Colonic mucosa (tissue), 4 donors: ENCODE data around the gene ERFE. TPM values are rescaled to one million over a fixed set of nuclear protein-coding genes. Genes with fewer than 3 reads are reported as not detected.

Experiments
- DNase-seq: peaks from one replicate; pipeline ENCODE4 v3.0.0-alpha.2; 2020
- H3K27ac ChIP-seq: fragments of 200-600 bp; one replicate; pipeline ENCODE4 v1.8.0; 2021
- H3K27me3 ChIP-seq: fragments of 200-600 bp; one replicate; pipeline ENCODE4 v1.8.0; 2021
- H3K36me3 ChIP-seq: fragments of 200-600 bp; one replicate; pipeline ENCODE4 v1.8.0; 2021
- H3K4me1 ChIP-seq: fragments of 200-600 bp; one replicate; pipeline ENCODE4 v1.8.0; 2021; ENCODE audit warnings: mild to moderate bottlenecking
- H3K4me3 ChIP-seq: fragments of 200-600 bp; one replicate; pipeline ENCODE4 v1.8.0; 2021
- H3K9ac ChIP-seq, 2 donors: one replicate each; pipeline ENCODE4 v1.7.0; 2013; ENCODE audit warnings: control low read depth in 2 of 2, low read depth in 2 of 2, low read length in 2 of 2
- H3K9me3 ChIP-seq: fragments of 200-600 bp; one replicate; pipeline ENCODE4 v1.8.0; 2021
- CTCF ChIP-seq: fragments of 200-600 bp; IDR thresholded peaks from one replicate; pipeline ENCODE4 v1.8.0; 2022; ENCODE audit warnings: antibody characterized with exemption, mild to moderate bottlenecking
- intact Hi-C: fragments of 100-400 bp; cut with DNase I; formaldehyde crosslinking; loops from one replicate; pipeline ENCODE4 v1.14.1; 2022
- total RNA-seq, 2 donors: library from RNA; stranded (reverse); fragmentation: NEBNext Ultra II Directional in 1 of 2; extraction: Animal tissue kit (Norgen Biotek cat#: 25700) in 1 of 2; gene quantifications; one replicate each; pipeline ENCODE4 v1.2.1, GENCODE V29; 2021
- donor health status: healthy.
- donor health status: DM: no; HTN: no; CAD: no.
- donor health status: DM: no; HTN: no; CAD: no.

Gene ERFE
- total RNA-seq, 2 donors from 2014 or later = 0.50 TPM; not detected in 1

DNA sequence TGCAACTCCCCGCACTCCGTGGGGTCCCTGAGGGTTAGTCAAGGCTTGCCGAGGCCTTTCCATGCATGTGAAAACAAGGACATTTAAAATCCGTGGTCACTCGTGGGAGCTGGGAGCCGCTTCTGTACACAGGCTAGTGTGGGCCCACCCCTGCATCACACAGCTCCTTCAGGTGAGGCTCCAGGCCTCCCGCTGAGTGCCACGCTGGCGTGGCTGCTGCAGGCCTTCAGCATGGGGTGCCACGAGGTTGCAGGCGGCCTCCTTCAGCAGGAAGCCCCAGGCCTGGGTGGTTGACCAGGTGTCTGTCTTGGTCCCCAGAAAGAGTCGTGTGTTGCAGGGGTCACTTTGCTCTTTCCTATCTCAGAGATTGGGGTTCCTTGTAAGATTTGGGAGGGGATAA is 13.7 kb upstream of the ERFE start:
- TF ChIP-seq CTCF = no peak

GRCh38 chr2:238145851-238146250 is 12.9 kb upstream of the ERFE start:
- H3K27ac ChIP-seq = no peak overlapping the region

More for the DNA sequence above, 13.7 kb upstream of the ERFE start:
- H3K9me3 ChIP-seq = no peaks in the 10 kb centered on the region
- peaks cover 7% of the 10 kb centered on the region for H3K4me1 ChIP-seq
- H3K9ac ChIP-seq = no peak overlapping the region
- intact Hi-C loops = no loop called here
- H3K36me3 ChIP-seq = no peaks in the 10 kb centered on the region
- DNase-seq = no peak
- H3K27me3 ChIP-seq = no peaks in the 10 kb centered on the region
- no peak overlapping the region for H3K4me3 ChIP-seq
- H3K27ac ChIP-seq = no peak overlapping the region

DNA sequence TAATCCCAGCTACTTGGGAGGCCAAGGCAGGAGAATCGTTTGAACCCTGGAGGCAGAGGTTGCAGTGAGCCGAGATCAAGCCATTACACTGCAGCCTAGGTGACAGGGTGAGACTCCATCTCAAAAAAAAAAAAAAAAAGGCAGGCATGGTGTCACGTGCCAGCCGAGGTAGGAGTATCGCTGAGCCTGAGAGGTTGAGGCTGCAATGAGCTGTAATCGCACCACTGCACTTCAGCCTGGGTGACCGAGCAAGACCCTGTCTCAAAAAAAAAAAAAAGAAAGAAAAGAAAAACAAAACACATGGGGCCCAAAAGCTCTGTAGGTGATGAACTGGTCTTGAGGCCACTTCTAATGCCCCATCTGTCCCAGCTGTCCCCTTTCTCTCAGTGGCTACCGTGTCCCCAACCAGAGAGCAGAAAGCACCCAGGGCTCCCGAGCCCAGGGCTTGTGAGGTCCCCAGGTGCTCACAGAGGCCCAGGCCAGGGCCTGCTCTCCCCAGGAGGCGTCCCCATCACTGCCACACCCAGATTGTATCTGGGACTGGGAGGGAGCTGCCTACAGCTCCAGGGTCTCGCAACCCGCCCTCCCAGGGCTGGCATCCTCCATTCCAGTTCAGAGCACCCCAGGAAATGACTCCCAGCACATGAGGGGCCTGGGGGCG is 11.8 kb upstream of the ERFE start:
- H3K9me3 ChIP-seq = no peaks in the 10 kb centered on the region
- H3K27me3 ChIP-seq = no peaks in the 10 kb centered on the region
- no peak for TF ChIP-seq CTCF
- intact Hi-C loops = no loop called here
- no peaks in the 10 kb centered on the region for H3K36me3 ChIP-seq
- no peak overlapping the region for H3K4me3 ChIP-seq
- peaks cover 7% of the 10 kb centered on the region for H3K4me1 ChIP-seq
- H3K27ac ChIP-seq = no peak overlapping the region
- H3K9ac ChIP-seq = no peak overlapping the region
- DNase-seq = no peak

More at GRCh38 chr2:238145851-238146250, 12.9 kb upstream of the ERFE start:
- Histone ChIP-seq H3K4me3 (no peak overlapping the region), H3K9ac (no peak overlapping the region), H3K27me3 (no peaks in the 10 kb centered on the region), H3K36me3 (no peaks in the 10 kb centered on the region), H3K4me1 (peaks cover 7% of the 10 kb centered on the region), H3K9me3 (no peaks in the 10 kb centered on the region)
- DNase-seq = no peak
- TF ChIP-seq CTCF = no peak
- intact Hi-C loops = no loop called here

- intact Hi-C loops = no loop called here
Measured at GRCh38 chr2:238148981-238149380, 9.8 kb upstream of the ERFE start.

GRCh38 chr2:238149841-238150572 is 8.8 kb upstream of the ERFE start:
- Histone ChIP-seq H3K27me3 (no peaks in the 10 kb centered on the region), H3K36me3 (no peaks in the 10 kb centered on the region), H3K9ac (no peak overlapping the region), H3K9me3 (no peaks in the 10 kb centered on the region), H3K27ac (no peak overlapping the region), H3K4me3 (no peak overlapping the region), H3K4me1 (no peaks in the 10 kb centered on the region)
- TF ChIP-seq CTCF = no peak
- intact Hi-C loops = no loop called here
- DNase-seq = no peak

More at GRCh38 chr2:238148981-238149380, 9.8 kb upstream of the ERFE start:
- DNase-seq = no peak
- Histone ChIP-seq H3K9ac (no peak overlapping the region), H3K27me3 (no peaks in the 10 kb centered on the region), H3K36me3 (no peaks in the 10 kb centered on the region), H3K4me3 (no peak overlapping the region), H3K4me1 (no peaks in the 10 kb centered on the region), H3K27ac (no peak overlapping the region), H3K9me3 (no peaks in the 10 kb centered on the region)
- TF ChIP-seq CTCF = no peak
